H1 (cell line): ENCODE data around the gene SPAG16. TPM values are rescaled to one million over a fixed set of nuclear protein-coding genes. Genes with fewer than 3 reads are reported as not detected.

Experiments used
- CTCF ChIA-PET: fragments of 300-600 bp; sonication (Branson Sonifier 250); formaldehyde crosslinking; loops from one replicate; lab custom pipeline; 2021; ENCODE audit not compliant: partially characterized antibody; lab: Charles Lee
- POLR2A ChIA-PET: fragments of 300-600 bp; sonication (Branson Sonifier 250); formaldehyde crosslinking; loops from one replicate; lab custom pipeline; 2021; ENCODE audit warnings: inconsistent platforms; ENCODE audit not compliant: partially characterized antibody; lab: Charles Lee
- DNase-seq, 2 experiments: peaks; one replicate each; pipeline versions ENCODE4 v3.0.0 to v3.0.0-alpha.2; 2010 to 2022; ENCODE audit warnings: low spot score in 2 of 2, low read depth in 1 of 2, mixed read lengths in 1 of 2
- FAIRE-seq: peaks from 2 replicates; lab custom pipeline; 2011; peaks lifted over from hg19 to GRCh38; lab: Jason Lieb, UNC
- H2AFZ ChIP-seq: 2 replicates; pipeline ENCODE4 v1.8.1; 2012; ENCODE audit warnings: low read length, inconsistent platforms
- H2AK5ac ChIP-seq: 2 replicates; pipeline ENCODE4 v1.6.1; 2013; ENCODE audit warnings: low read depth, low read length
- H2BK120ac ChIP-seq: replicated peaks from 2 replicates; pipeline ENCODE3; 2013; ENCODE audit warnings: low read depth, low read length, inconsistent platforms
- H2BK12ac ChIP-seq: 2 replicates; pipeline ENCODE4 v1.6.1; 2013; ENCODE audit warnings: low read depth, low read length
- H2BK15ac ChIP-seq: 2 replicates; pipeline ENCODE4 v1.6.1; 2013; ENCODE audit warnings: low read length
- H2BK20ac ChIP-seq: 2 replicates; pipeline ENCODE4 v1.6.1; 2013; ENCODE audit warnings: low read length
- H2BK5ac ChIP-seq: 2 replicates; pipeline ENCODE4 v1.6.1; 2013; ENCODE audit warnings: low read depth, low read length
- H3K14ac ChIP-seq: 2 replicates; pipeline ENCODE4 v1.6.1; 2013; ENCODE audit warnings: inconsistent platforms; ENCODE audit not compliant: insufficient read length
- H3K18ac ChIP-seq: 2 replicates; pipeline ENCODE4 v1.6.1; 2013; ENCODE audit warnings: low read length; ENCODE audit errors: extremely low read depth
- H3K23ac ChIP-seq: 2 replicates; pipeline ENCODE4 v1.6.1; 2013; ENCODE audit warnings: inconsistent platforms; ENCODE audit not compliant: insufficient read length
- H3K23me2 ChIP-seq: 2 replicates; pipeline ENCODE4 v1.6.1; 2013; ENCODE audit warnings: low read depth, low read length
- H3K27ac ChIP-seq: 2 replicates; pipeline ENCODE4 v1.6.1; 2011; ENCODE audit warnings: low read depth, low read length, inconsistent platforms
- H3K27me3 ChIP-seq, 4 experiments: replicated peaks in 1 of 4; 1 replicate in 1 of 4; 2 replicates in 3 of 4; pipeline versions ENCODE4 v1.6.1 to v1.8.1; 2011 to 2013; ENCODE audit warnings: low read length in 3 of 4, mild to moderate bottlenecking in 3 of 4, inconsistent platforms in 2 of 4, mixed read lengths in 2 of 4, moderate library complexity in 1 of 4; ENCODE audit not compliant: control insufficient read depth in 3 of 4, insufficient read depth in 3 of 4; ENCODE audit errors: extremely low read depth in 1 of 4
- H3K36me3 ChIP-seq, 4 experiments: 2 replicates each; pipeline versions ENCODE4 v1.6.1 to v1.8.1; 2011 to 2013; ENCODE audit warnings: mild to moderate bottlenecking in 4 of 4, low read length in 3 of 4, moderate library complexity in 2 of 4, control low read depth in 1 of 4, inconsistent platforms in 1 of 4; ENCODE audit not compliant: insufficient read depth in 4 of 4, control insufficient read depth in 2 of 4
- H3K4ac ChIP-seq: replicated peaks from 2 replicates; pipeline ENCODE3; 2013; ENCODE audit warnings: low read length, low read depth, mixed read lengths, inconsistent platforms; ENCODE audit not compliant: insufficient read length
- H3K4me1 ChIP-seq, 4 experiments: replicated peaks in 1 of 4; 1 replicate in 1 of 4; 2 replicates in 3 of 4; pipeline versions ENCODE4 v1.6.1 to v1.8.1; 2011 to 2013; ENCODE audit warnings: low read length in 3 of 4, inconsistent platforms in 2 of 4, mixed read lengths in 1 of 4; ENCODE audit not compliant: insufficient read depth in 4 of 4, control insufficient read depth in 3 of 4
- H3K4me2 ChIP-seq, 2 experiments: 2 replicates each; pipeline versions ENCODE4 v1.6.1 to v1.8.1; 2011 to 2013; ENCODE audit warnings: low read depth in 2 of 2, low read length in 2 of 2, control low read depth in 1 of 2, inconsistent platforms in 1 of 2, mild to moderate bottlenecking in 1 of 2; ENCODE audit not compliant: insufficient read depth in 1 of 2
- H3K4me3 ChIP-seq, 4 experiments: fragments of 200-600, 300-600 bp in 1 of 4; sonication (generic), shearing (Covaris generic), sonication (Bioruptor Twin) in 1 of 4; 2 replicates each; pipeline versions ENCODE4 v1.5.1 to v1.8.1; 2011 to 2016; ENCODE audit warnings: low read length in 4 of 4, low read depth in 3 of 4, control low read depth in 2 of 4, inconsistent platforms in 2 of 4, mild to moderate bottlenecking in 2 of 4, mixed read lengths in 1 of 4, moderate library complexity in 1 of 4; ENCODE audit not compliant: insufficient read depth in 2 of 4; ENCODE audit errors: extremely low read depth in 1 of 4
- H3K56ac ChIP-seq: replicated peaks from 2 replicates; pipeline ENCODE3; 2013; ENCODE audit warnings: low read depth, mild to moderate bottlenecking, mixed read lengths, low read length, inconsistent platforms; ENCODE audit not compliant: insufficient read length
- H3K79me1 ChIP-seq: 2 replicates; pipeline ENCODE4 v1.6.1; 2013; ENCODE audit warnings: low read depth, low read length, control low read depth
- H3K79me2 ChIP-seq, 2 experiments: 2 replicates each; pipeline versions ENCODE4 v1.6.1 to v1.8.1; 2012 to 2013; ENCODE audit warnings: low read length in 2 of 2, mild to moderate bottlenecking in 2 of 2, inconsistent platforms in 1 of 2; ENCODE audit not compliant: insufficient read depth in 2 of 2, control insufficient read depth in 1 of 2
- H3K9ac ChIP-seq, 4 experiments: replicated peaks in 1 of 4; 1 replicate in 1 of 4; 2 replicates in 3 of 4; pipeline versions ENCODE4 v1.6.1 to v1.8.1; 2011 to 2013; ENCODE audit warnings: low read depth in 3 of 4, low read length in 3 of 4, control low read depth in 2 of 4, mild to moderate bottlenecking in 2 of 4, moderate library complexity in 2 of 4, inconsistent platforms in 1 of 4; ENCODE audit errors: extremely low read depth in 1 of 4
- H3K9me3 ChIP-seq, 2 experiments: 2 replicates each; pipeline versions ENCODE4 v1.6.1 to v1.8.1; 2012 to 2013; ENCODE audit warnings: mild to moderate bottlenecking in 2 of 2, moderate library complexity in 2 of 2, control low read depth in 1 of 2, inconsistent platforms in 1 of 2, low read depth in 1 of 2, low read length in 1 of 2, mixed read lengths in 1 of 2; ENCODE audit not compliant: insufficient read depth in 2 of 2
- H4K20me1 ChIP-seq, 2 experiments: replicated peaks in 1 of 2; 2 replicates each; pipeline versions ENCODE3 to v1.8.1; 2011 to 2013; ENCODE audit warnings: inconsistent platforms in 2 of 2, low read length in 2 of 2, mild to moderate bottlenecking in 1 of 2; ENCODE audit not compliant: insufficient read depth in 2 of 2, control insufficient read depth in 1 of 2
- H4K5ac ChIP-seq: 2 replicates; pipeline ENCODE4 v1.6.1; 2013; ENCODE audit warnings: low read length, low read depth, mixed read lengths, inconsistent platforms; ENCODE audit not compliant: insufficient read length
- H4K8ac ChIP-seq: 2 replicates; pipeline ENCODE4 v1.8.0; 2013; ENCODE audit warnings: mild to moderate bottlenecking, moderate library complexity, low read length, inconsistent platforms; ENCODE audit not compliant: insufficient read depth; ENCODE audit errors: extremely low read depth
- H4K91ac ChIP-seq: replicated peaks from 2 replicates; pipeline ENCODE3; 2013; ENCODE audit warnings: low read length, mixed read lengths, inconsistent platforms; ENCODE audit not compliant: insufficient read length
- CTBP2 ChIP-seq: IDR thresholded peaks from 2 replicates; pipeline ENCODE4 v1.7.0; 2011; ENCODE audit warnings: borderline replicate concordance, mild to moderate bottlenecking, moderate library complexity, mixed read lengths, low read length; ENCODE audit not compliant: insufficient read depth, insufficient read length
- KDM4A ChIP-seq: IDR thresholded peaks from one replicate; pipeline ENCODE4 v1.7.1; 2012; ENCODE audit warnings: low read depth, mild to moderate bottlenecking, moderate library complexity, low read length, inconsistent platforms; ENCODE audit not compliant: severe bottlenecking
- RAD21 ChIP-seq, 2 experiments: IDR thresholded peaks in 1 of 2; conservative IDR thresholded peaks in 1 of 2; 2 replicates each; pipeline ENCODE4 v1.6.1; 2011; ENCODE audit warnings: low read depth in 2 of 2, low read length in 2 of 2, improper control_type of control experiment in 1 of 2, inconsistent platforms in 1 of 2, mild to moderate bottlenecking in 1 of 2, moderate library complexity in 1 of 2
- SIN3A ChIP-seq, 2 experiments: IDR thresholded peaks in 1 of 2; conservative IDR thresholded peaks in 1 of 2; 2 replicates each; pipeline ENCODE4 v1.6.1; 2011 to 2012; ENCODE audit warnings: low read length in 2 of 2, improper control_type of control experiment in 1 of 2, low read depth in 1 of 2, mild to moderate bottlenecking in 1 of 2
- SP2 ChIP-seq: IDR thresholded peaks from 2 replicates; pipeline ENCODE4 v1.6.1; 2012; ENCODE audit warnings: mild to moderate bottlenecking, low read length, inconsistent platforms
- WGBS, 2 experiments: shearing (Covaris generic) in 1 of 2; methylation state at CpG; one replicate each; pipeline versions ENCODE4 v1.1.6 to v1.1.7; 2013 to 2015; ENCODE audit warnings: low lambda C conversion rate in 2 of 2, mixed read lengths in 2 of 2, inconsistent platforms in 1 of 2, low coverage in 1 of 2, missing lambda C conversion rate in 1 of 2; ENCODE audit not compliant: insufficient replicate concordance in 2 of 2, insufficient coverage in 1 of 2, insufficient read length in 1 of 2; ENCODE audit errors: extremely low coverage in 1 of 2, missing lambda C conversion rate in 1 of 2; 5-methylcytosine and 5-hydroxymethylcytosine counted together
- polyA plus RNA-seq, 7 experiments: library from polyadenylated mRNA; depleted of rRNA in 3 of 7; stranded (reverse) in 5 of 7; unstranded in 2 of 7; fragments of >200 nt in 5 of 7; fragments of 200-250 nt in 2 of 7; gene quantifications; 1 replicate in 5 of 7; 2 replicates in 1 of 7; 4 replicates in 1 of 7; pipeline versions ENCODE4 v1.2.1 to v1.2.3, GENCODE V29; 2011 to 2013; ENCODE audit warnings: missing spikeins in 2 of 7, mixed read lengths in 2 of 7
- total RNA-seq: library from RNA; stranded (reverse); fragmentation: NEBNext Ultra II Directional; extraction: Animal tissue kit (Norgen Biotek cat#: 25700); gene quantifications from 2 replicates; pipeline ENCODE4 v1.2.1, GENCODE V29; 2021

Gene SPAG16
- total and polyA plus RNA-seq, 2 of the 8 experiments (the other 6 are each of a cell fraction or from before 2014, with no cell fraction given), result 6.0 to 14.9 TPM

GRCh38 chr2:213806125-213806726 lies 522.0 kb downstream of the SPAG16 start:
- H2AK5ac ChIP-seq, result no peak overlapping the region
- H2AFZ ChIP-seq, result no peak overlapping the region

More at GRCh38 chr2:213806125-213806726, 522.0 kb downstream of the SPAG16 start:
- CTCF ChIA-PET, result interaction anchor here (1.1 kb wide), 1 partner anchor 558 kb away, joined by 3 read pairs; no protein-coding TSS in a partner anchor
- TF ChIP-seq RAD21 (IDR thresholded peaks at IDR 0.05 in 1 of 2, conservative IDR thresholded peaks at IDR 0.05 in 1 of 2; ENCODE audit: low read depth in 2 of 2, low read length in 2 of 2) (peak in 1 of 2 experiments; percentile 41; a peak in 3 of 4 replicates), CTBP2 (no peak), SIN3A (conservative IDR thresholded peaks at IDR 0.05 in 1 of 2, IDR thresholded peaks at IDR 0.05 in 1 of 2; ENCODE audit: low read depth in 1 of 2, low read length in 2 of 2) (no peak), KDM4A (no peak), SP2 (no peak)
- no peak overlapping the region for H3K56ac ChIP-seq
- H3K9ac ChIP-seq, result no peak overlapping the region
- no peak overlapping the region for H3K23ac ChIP-seq
- no peak overlapping the region for H3K4me2 ChIP-seq
- WGBS, 2 experiments, result 85% methylated on average over 1 of the region's 1 CpG; no CpG with 5 or more reads in 1 of the 2 experiments
- H3K36me3 ChIP-seq, result no peaks in the 10 kb centered on the region
- no peak overlapping the region for H4K5ac ChIP-seq
- no peaks in the 10 kb centered on the region; a peak in 1 of 7 replicates for H3K27me3 ChIP-seq
- no peaks in the 10 kb centered on the region for H3K23me2 ChIP-seq
- H3K4me1 ChIP-seq, result no peaks in the 10 kb centered on the region
- POLR2A ChIA-PET, result no interaction called here
- H4K8ac ChIP-seq, result no peak overlapping the region
- no peak overlapping the region for H2BK12ac ChIP-seq
- no peak overlapping the region for H4K91ac ChIP-seq
- H3K79me1 ChIP-seq, result no peaks in the 10 kb centered on the region
- H2BK120ac ChIP-seq, result no peak overlapping the region
- H3K4ac ChIP-seq, result no peak overlapping the region
- H2BK15ac ChIP-seq, result no peak overlapping the region
- H3K79me2 ChIP-seq, result no peaks in the 10 kb centered on the region
- no peak for FAIRE-seq
- H2BK5ac ChIP-seq, result no peak overlapping the region
- H3K9me3 ChIP-seq, result no peaks in the 10 kb centered on the region
- DNase-seq, result no peak
- no peak overlapping the region for H3K27ac ChIP-seq
- H2BK20ac ChIP-seq, result no peak overlapping the region
- H4K20me1 ChIP-seq, result no peaks in the 10 kb centered on the region
- H3K18ac ChIP-seq, result no peak overlapping the region
- H3K4me3 ChIP-seq, result no peak overlapping the region
- no peak overlapping the region for H3K14ac ChIP-seq
